K562 (cell line): ENCODE data around the gene C1orf167. TPM values are rescaled to one million over a fixed set of nuclear protein-coding genes. Genes with fewer than 3 reads are reported as not detected.

Source experiments
- ATAC-seq: fragments of 200-7000 bp; cut with Tn5 transposase; 3 replicates; pipeline ENCODE4 v1.9.1; 2020; ENCODE audit warnings: moderate library complexity
- BruUV-seq: library from RNA; stranded (reverse); fragments of 400-500 nt; replicated peaks from 2 replicates; lab custom pipeline; 2021; lab: Mats Ljungman, UMichigan
- CTCF ChIA-PET: fragments of 300-600 bp; formaldehyde crosslinking; extraction: SDS; loops from one replicate; lab custom pipeline; 2021; ENCODE audit warnings: low intra/inter-chr PET ratio; lab: Yijun Ruan, JAX
- POLR2A ChIA-PET: fragments of 300-600, 350-650 bp; sonication (Branson Sonifier 250); formaldehyde crosslinking; extraction: SDS; loops from one replicate; lab custom pipeline; 2021; ENCODE audit warnings: antibody characterized with exemption, inconsistent platforms; lab: Yijun Ruan, JAX
- DNase-seq, 4 experiments: peaks; one replicate each; pipeline versions ENCODE4 v3.0.0 to v3.0.0-alpha.2; 2011 to 2018; ENCODE audit warnings: low spot score in 3 of 4, mixed read lengths in 3 of 4; ENCODE audit errors: extremely low read depth in 1 of 4
- FAIRE-seq: peaks from 2 replicates; lab custom pipeline; 2011; peaks lifted over from hg19 to GRCh38; lab: Jason Lieb, UNC
- H2AFZ ChIP-seq: 2 replicates; pipeline ENCODE4 v1.6.0; 2011; ENCODE audit warnings: low read depth, low read length, control low read depth, inconsistent platforms
- H3K27ac ChIP-seq: fragments of 200-600 bp; 3 replicates; pipeline ENCODE4 v1.8.0; 2011; ENCODE audit warnings: low read depth, mild to moderate bottlenecking, control low read depth, inconsistent platforms, low read length, moderate library complexity, mixed read lengths; ENCODE audit errors: extremely low read depth
- H3K27me3 ChIP-seq, 2 experiments: fragments of 300-600 bp in 1 of 2; 2 replicates in 1 of 2; 3 replicates in 1 of 2; pipeline versions ENCODE4 v1.6.0 to v1.8.0; 2011; ENCODE audit warnings: inconsistent platforms in 2 of 2, low read length in 2 of 2, mild to moderate bottlenecking in 1 of 2, mixed read lengths in 1 of 2, moderate library complexity in 1 of 2; ENCODE audit not compliant: control insufficient read depth in 2 of 2, insufficient read depth in 2 of 2
- H3K36me3 ChIP-seq: fragments of 300-600 bp; 3 replicates; pipeline ENCODE4 v1.8.0; 2011; ENCODE audit warnings: mild to moderate bottlenecking, low read length, inconsistent platforms; ENCODE audit not compliant: control insufficient read depth, insufficient read depth
- H3K4me1 ChIP-seq, 2 experiments: fragments of 200-600 bp in 1 of 2; replicated peaks in 1 of 2; 2 replicates in 1 of 2; 3 replicates in 1 of 2; pipeline versions ENCODE4 v1.5.1 to v1.8.0; 2011; ENCODE audit warnings: inconsistent platforms in 2 of 2, low read length in 2 of 2, mild to moderate bottlenecking in 1 of 2, mixed read lengths in 1 of 2, moderate library complexity in 1 of 2; ENCODE audit not compliant: control insufficient read depth in 2 of 2, insufficient read depth in 2 of 2
- H3K4me2 ChIP-seq: 2 replicates; pipeline ENCODE4 v1.6.1; 2011; ENCODE audit warnings: low read length, control low read depth, inconsistent platforms, mixed read lengths; ENCODE audit not compliant: insufficient read depth
- H3K4me3 ChIP-seq: fragments of 200-600 bp; sonication (generic), shearing (Covaris generic); 2 replicates; pipeline ENCODE4 v1.5.1; 2016; ENCODE audit warnings: control low read depth, inconsistent platforms
- H3K79me2 ChIP-seq: fragments of 200-600 bp; 3 replicates; pipeline ENCODE4 v1.8.0; 2011; ENCODE audit warnings: low read length, inconsistent platforms; ENCODE audit not compliant: control insufficient read depth, insufficient read depth
- H3K9ac ChIP-seq, 2 experiments: 2 replicates each; pipeline versions ENCODE4 v1.6.0 to v1.6.1; 2011; ENCODE audit warnings: low read depth in 2 of 2, low read length in 2 of 2, control low read depth in 1 of 2, inconsistent platforms in 1 of 2, mild to moderate bottlenecking in 1 of 2, mixed read lengths in 1 of 2; ENCODE audit not compliant: insufficient read depth in 1 of 2
- H3K9me1 ChIP-seq: one replicate; pipeline ENCODE4 v1.6.0; 2011; ENCODE audit warnings: inconsistent platforms, mild to moderate bottlenecking, low read length, moderate library complexity; ENCODE audit not compliant: control insufficient read depth, insufficient read depth
- H3K9me3 ChIP-seq: replicated peaks from 2 replicates; pipeline ENCODE4 v1.5.1; 2011; ENCODE audit warnings: low read depth, low read length, inconsistent platforms; ENCODE audit not compliant: control insufficient read depth, insufficient read depth
- H4K20me1 ChIP-seq: replicated peaks from 2 replicates; pipeline ENCODE4 v1.6.1; 2011; ENCODE audit warnings: low read length, inconsistent platforms, mixed read lengths; ENCODE audit not compliant: control insufficient read depth, insufficient read depth
- CREB3L1 ChIP-seq: fragments of 450-650 bp; IDR thresholded peaks from 2 replicates; pipeline ENCODE4 v1.6.1; 2014; ENCODE audit warnings: low read depth, mild to moderate bottlenecking, moderate library complexity, borderline replicate concordance
- EZH2 ChIP-seq: IDR thresholded peaks from 2 replicates; pipeline ENCODE4 v1.6.1; 2012; ENCODE audit warnings: low read depth, mild to moderate bottlenecking, inconsistent platforms, low read length, borderline replicate concordance
- HEY1 ChIP-seq: fragments of 250-450 bp; sonication (Bioruptor Pico); IDR thresholded peaks from 2 replicates; pipeline ENCODE4 v1.5.0; 2020; ENCODE audit warnings: mild to moderate bottlenecking, moderate library complexity, borderline replicate concordance
- NEUROD1 ChIP-seq: fragments of 150-350 bp; IDR thresholded peaks from 2 replicates; pipeline ENCODE4 v1.6.1; 2014; ENCODE audit warnings: borderline replicate concordance, low read length, low read depth; ENCODE audit not compliant: partially characterized antibody
- PRDM10 ChIP-seq: fragments of 450-650 bp; IDR thresholded peaks from 2 replicates; pipeline ENCODE4 v1.6.1; 2018; ENCODE audit not compliant: partially characterized antibody
- TCF15 ChIP-seq: fragments of 250-450 bp; sonication (Bioruptor Pico); IDR thresholded peaks from 2 replicates; pipeline ENCODE4 v1.8.0; 2022; ENCODE audit warnings: moderate library complexity, mild to moderate bottlenecking, inconsistent platforms
- TRIM24 ChIP-seq, 2 experiments: fragments of 450-650 bp; IDR thresholded peaks; 2 replicates each; pipeline ENCODE4 v1.6.1; 2016
- ZBTB2 ChIP-seq: fragments of 450-650 bp; IDR thresholded peaks from 2 replicates; pipeline ENCODE4 v1.6.1; 2016; ENCODE audit warnings: antibody characterized with exemption
- ZBTB26 ChIP-seq: fragments of 450-650 bp; formaldehyde crosslinking; IDR thresholded peaks from 2 replicates; pipeline ENCODE4 v1.4.0; 2022; ENCODE audit warnings: missing genetic modification characterization
- ZNF668 ChIP-seq: fragments of 250-450 bp; sonication (Bioruptor Pico); IDR thresholded peaks from 2 replicates; pipeline ENCODE4 v1.8.0; 2022; ENCODE audit warnings: mild to moderate bottlenecking, inconsistent platforms
- ZNF707 ChIP-seq: fragments of 250-450 bp; sonication (Bioruptor Pico); conservative IDR thresholded peaks from 2 replicates; pipeline ENCODE4 v1.8.0; 2022; ENCODE audit warnings: inconsistent platforms, mild to moderate bottlenecking, moderate library complexity
- ZNF766 ChIP-seq: fragments of 200-800 bp; sonication (Bioruptor generic); conservative IDR thresholded peaks from 2 replicates; pipeline ENCODE4 v1.6.1; 2016; ENCODE audit warnings: missing genetic modification characterization, missing compliant biosample characterization
- WGBS: fragments of 100-300 bp; shearing (Covaris generic); methylation state at CpG from one replicate; pipeline ENCODE4 v1.1.6; 2016; ENCODE audit warnings: low coverage, mixed read lengths; ENCODE audit not compliant: insufficient coverage; ENCODE audit errors: missing lambda C conversion rate; 5-methylcytosine and 5-hydroxymethylcytosine counted together
- in situ Hi-C: fragments of 300-500 bp; cut with MboI; formaldehyde crosslinking; loops from 4 replicates; pipeline ENCODE4 v1.15.0; 2018; ENCODE audit warnings: inconsistent platforms, mixed read lengths
- intact Hi-C: fragments of 100-400 bp; cut with micrococcal nuclease; formaldehyde crosslinking; loops from 2 replicates; pipeline ENCODE4 v1.14.2; 2022
- polyA plus RNA-seq, 8 experiments: library from polyadenylated mRNA; depleted of rRNA in 4 of 8; stranded (reverse) in 5 of 8; unstranded in 3 of 8; fragments of >200 nt; fragmentation: Nextera tagmentation in 2 of 8; fragmentation: Illumina TruSeq in 1 of 8; extraction: Ambion mirVana in 2 of 8; extraction: Trizol in 1 of 8; gene quantifications; 2 replicates each; pipeline versions ENCODE4 v1.2.1 to v1.2.3, GENCODE V29; 2011 to 2014; ENCODE audit warnings: inconsistent platforms in 1 of 8, missing spikeins in 1 of 8
- total RNA-seq, 7 experiments: library from RNA; depleted of rRNA in 6 of 7; stranded (reverse); fragments of >200 nt in 6 of 7; fragmentation: Illumina TruSeq in 2 of 7; extraction: Trizol in 2 of 7; gene quantifications; 2 replicates each; pipeline versions ENCODE4 v1.2.1 to v1.2.3, GENCODE V29; 2011 to 2021; ENCODE audit warnings: low replicate concordance in 1 of 7

Gene C1orf167
- total and polyA plus RNA-seq, 9 of the 15 experiments (the other 6 are each of a cell fraction or from before 2014, with no cell fraction given): 0.22 to 0.86 (median 0.31) TPM; not detected in 2

- 34% methylated on average over 7 of the region's 7 CpGs for WGBS
- Histone ChIP-seq H4K20me1 (no peaks in the 10 kb centered on the region), H3K4me2 (peak overlapping the region; percentile 7; the same call in 1 of the 2 replicates), H3K36me3 (peaks cover 26% of the 10 kb centered on the region; the same call in 1 of the 3 replicates), H3K27me3 (no peaks in the 10 kb centered on the region), H3K4me3 (no peak overlapping the region), H3K79me2 (no peaks in the 10 kb centered on the region), H3K9me3 (peaks cover 3% of the 10 kb centered on the region; the same call in 1 of the 2 replicates), H3K9me1 (no peaks in the 10 kb centered on the region), H3K9ac (peak overlapping the region in 1 of 2 experiments; percentile 77; a peak in 2 of 4 replicates), H2AFZ (peak overlapping the region; percentile 22), H3K4me1 (peaks cover 26 to 31% of the 10 kb centered on the region in 2 experiments), H3K27ac (peak overlapping the region; percentile 3; the same call in 1 of the 3 replicates)
- FAIRE-seq: no peak
- peak; percentile 20 for ATAC-seq
- no TSS peak for BruUV-seq
- DNase-seq: peak in 1 of 4 experiments; percentile 27
- intact Hi-C loops (no loop called here), in situ Hi-C loops (no loop called here)
- CTCF ChIA-PET: no interaction called here
- POLR2A ChIA-PET: interaction anchor here (0.7 to 2.1 kb wide), 4 partner anchors 13 to 191 kb away, joined by 3 to 13 read pairs (median 4); no protein-coding TSS in a partner anchor
- peak; percentile 60; the same call in 1 of the 2 replicates for TF ChIP-seq ZNF766 (CRISPR knock-in tag)
- 0 out of 2 replicates have a peak, but pooled peaks have one; percentile 4 for TF ChIP-seq ZBTB26 (CRISPR knock-in tag)
- TF ChIP-seq TCF15 (CRISPR knock-in tag): no peak
- no peak for TF ChIP-seq NEUROD1
- TF ChIP-seq ZNF668 (CRISPR knock-in tag): no peak
- no peak for TF ChIP-seq HEY1
- no peak for TF ChIP-seq ZNF707 (CRISPR knock-in tag)
- TF ChIP-seq TRIM24 (IDR thresholded peaks at IDR 0.05): no peak
- TF ChIP-seq EZH2: no peak
- TF ChIP-seq PRDM10: peak; percentile 46
- TF ChIP-seq ZBTB2: no peak
- no peak for TF ChIP-seq CREB3L1
Measured at GRCh38 chr1:11753555-11754208, 8.3 kb upstream of the C1orf167 start.
